IMR-90 (cell line): Measurements from ENCODE around the gene TMEM63A. TPM values are rescaled to one million over a fixed set of nuclear protein-coding genes. Genes with fewer than 3 reads are reported as not detected.

Experiments used
- ATAC-seq: fragments of 200-7000 bp; cut with Tn5 transposase; 2 replicates; pipeline ENCODE4 v1.9.1; 2020; ENCODE audit warnings: low read depth, mild to moderate bottlenecking, moderate library complexity
- BruUV-seq: library from RNA; stranded (reverse); fragments of 400-500 nt; replicated peaks from 2 replicates; lab custom pipeline; 2021; lab: Mats Ljungman, UMichigan
- CTCF ChIA-PET: fragments of 300-600 bp; formaldehyde crosslinking; extraction: SDS; loops from one replicate; lab custom pipeline; 2021; ENCODE audit warnings: antibody characterized with exemption; lab: Yijun Ruan, JAX
- POLR2A ChIA-PET: fragments of 300-600 bp; sonication (Branson Sonifier 250); formaldehyde crosslinking; loops from one replicate; lab custom pipeline; 2022; ENCODE audit warnings: antibody characterized with exemption; ENCODE audit not compliant: unreplicated experiment; lab: Charles Lee
- DNase-seq: peaks from one replicate; pipeline ENCODE4 v3.0.0; 2013
- H2AFZ ChIP-seq: replicated peaks from 2 replicates; pipeline ENCODE3; 2013; ENCODE audit warnings: low read length, mild to moderate bottlenecking; ENCODE audit not compliant: poor library complexity
- H2AK5ac ChIP-seq: 2 replicates; pipeline ENCODE4 v1.6.1; 2013; ENCODE audit warnings: low read depth, low read length, inconsistent platforms
- H2AK9ac ChIP-seq: replicated peaks from 2 replicates; pipeline ENCODE3; 2013; ENCODE audit warnings: mild to moderate bottlenecking, low read depth, low read length, moderate library complexity; ENCODE audit not compliant: poor library complexity
- H2BK120ac ChIP-seq: 2 replicates; pipeline ENCODE4 v1.6.1; 2013; ENCODE audit warnings: low read depth, low read length, inconsistent platforms
- H2BK15ac ChIP-seq: 3 replicates; pipeline ENCODE4 v1.6.1; 2013; ENCODE audit warnings: low read depth, low read length, inconsistent platforms
- H2BK20ac ChIP-seq: 2 replicates; pipeline ENCODE4 v1.6.1; 2013; ENCODE audit warnings: low read depth, mild to moderate bottlenecking, inconsistent platforms, low read length, moderate library complexity
- H2BK5ac ChIP-seq: 2 replicates; pipeline ENCODE4 v1.6.1; 2013; ENCODE audit warnings: mild to moderate bottlenecking, low read depth, low read length, inconsistent platforms; ENCODE audit not compliant: poor library complexity, severe bottlenecking
- H3K14ac ChIP-seq: replicated peaks from 2 replicates; pipeline ENCODE4 v1.6.1; 2013; ENCODE audit warnings: low read depth, low read length, inconsistent platforms
- H3K18ac ChIP-seq: 2 replicates; pipeline ENCODE4 v1.6.1; 2013; ENCODE audit warnings: low read depth, low read length, control low read depth
- H3K23ac ChIP-seq: 2 replicates; pipeline ENCODE4 v1.6.1; 2013; ENCODE audit warnings: low read depth, low read length, inconsistent platforms
- H3K27ac ChIP-seq: 2 replicates; pipeline ENCODE4 v1.5.1; 2013; ENCODE audit warnings: mild to moderate bottlenecking, control low read depth, low read length; ENCODE audit not compliant: insufficient read depth
- H3K27me3 ChIP-seq: 2 replicates; pipeline ENCODE4 v1.6.1; 2013; ENCODE audit warnings: low read length; ENCODE audit not compliant: control insufficient read depth, insufficient read depth
- H3K36me3 ChIP-seq: 2 replicates; pipeline ENCODE4 v1.6.1; 2013; ENCODE audit warnings: low read length, mixed read lengths; ENCODE audit not compliant: control insufficient read depth, insufficient read depth
- H3K4ac ChIP-seq: 2 replicates; pipeline ENCODE4 v1.6.1; 2013; ENCODE audit warnings: low read depth, low read length, inconsistent platforms
- H3K4me1 ChIP-seq: 2 replicates; pipeline ENCODE4 v1.6.1; 2013; ENCODE audit warnings: low read length, mixed read lengths; ENCODE audit not compliant: control insufficient read depth, insufficient read depth
- H3K4me2 ChIP-seq: 2 replicates; pipeline ENCODE4 v1.6.1; 2013; ENCODE audit warnings: low read depth, mild to moderate bottlenecking, control low read depth, low read length, moderate library complexity
- H3K4me3 ChIP-seq: 2 replicates; pipeline ENCODE4 v1.5.1; 2013; ENCODE audit warnings: low read depth, mild to moderate bottlenecking, control low read depth, low read length, moderate library complexity; ENCODE audit not compliant: insufficient read depth
- H3K56ac ChIP-seq: 2 replicates; pipeline ENCODE4 v1.6.1; 2013; ENCODE audit warnings: low read length, inconsistent platforms; ENCODE audit not compliant: insufficient read depth; ENCODE audit errors: extremely low read depth
- H3K79me1 ChIP-seq, 2 experiments: 2 replicates each; pipeline ENCODE4 v1.6.1; 2013; ENCODE audit warnings: low read length in 2 of 2, inconsistent platforms in 1 of 2, low read depth in 1 of 2
- H3K9ac ChIP-seq: 2 replicates; pipeline ENCODE4 v1.6.1; 2013; ENCODE audit warnings: low read depth, low read length, control low read depth
- H3K9me1 ChIP-seq: 2 replicates; pipeline ENCODE4 v1.6.1; 2013; ENCODE audit warnings: low read length, inconsistent platforms; ENCODE audit not compliant: insufficient read depth
- H3K9me3 ChIP-seq: 2 replicates; pipeline ENCODE4 v1.6.1; 2013; ENCODE audit warnings: low read length; ENCODE audit not compliant: control insufficient read depth, insufficient read depth
- H4K20me1 ChIP-seq: 2 replicates; pipeline ENCODE4 v1.6.1; 2013; ENCODE audit warnings: low read length, inconsistent platforms; ENCODE audit not compliant: insufficient read depth
- H4K5ac ChIP-seq: 2 replicates; pipeline ENCODE4 v1.6.1; 2013; ENCODE audit warnings: mild to moderate bottlenecking, low read depth, low read length, control low read depth
- H4K8ac ChIP-seq, 2 experiments: 2 replicates each; pipeline ENCODE4 v1.6.1; 2013; ENCODE audit warnings: low read depth in 2 of 2, low read length in 2 of 2, control low read depth in 1 of 2, inconsistent platforms in 1 of 2
- H4K91ac ChIP-seq: 2 replicates; pipeline ENCODE4 v1.6.1; 2013; ENCODE audit warnings: low read depth, low read length, inconsistent platforms; ENCODE audit not compliant: insufficient read depth
- CEBPB ChIP-seq: IDR thresholded peaks from 2 replicates; pipeline ENCODE4 v1.6.1; 2012; ENCODE audit warnings: low read depth, low read length, improper control_type of control experiment
- CHD1 ChIP-seq: IDR thresholded peaks from 2 replicates; pipeline ENCODE4 v1.6.1; 2012; ENCODE audit warnings: low read depth, low read length, improper control_type of control experiment
- FOS ChIP-seq: fragments of 150-350 bp; IDR thresholded peaks from 2 replicates; pipeline ENCODE4 v1.6.1; 2016; ENCODE audit warnings: low read depth, low read length
- NFE2L2 ChIP-seq: fragments of 150-350 bp; IDR thresholded peaks from 2 replicates; pipeline ENCODE4 v1.6.1; 2016; ENCODE audit warnings: low read depth, mild to moderate bottlenecking, low read length
- WGBS, 2 experiments: methylation state at CpG; one replicate each; pipeline versions ENCODE4 v1.1.5 to v1.1.7; 2013; ENCODE audit warnings: missing lambda C conversion rate in 2 of 2; ENCODE audit not compliant: insufficient read length in 1 of 2; ENCODE audit errors: extremely low coverage in 2 of 2; 5-methylcytosine and 5-hydroxymethylcytosine counted together
- dilution Hi-C: fragments of 300-500 bp; cut with HindIII; formaldehyde crosslinking; loops from one replicate; pipeline ENCODE4 v1.14.3; 2018; ENCODE audit warnings: low sequenced_read_pairs; ENCODE audit not compliant: unreplicated experiment
- in situ Hi-C: fragments of 300-500 bp; cut with MboI; formaldehyde crosslinking; loops from 3 replicates; pipeline ENCODE4 v1.14.3; 2019; ENCODE audit warnings: low sequenced_read_pairs, inconsistent platforms, mixed read lengths
- intact Hi-C: fragments of 100-400 bp; cut with micrococcal nuclease; formaldehyde crosslinking; loops from 2 replicates; pipeline ENCODE4 v1.10.0; 2022
- polyA plus RNA-seq, 3 experiments: library from polyadenylated mRNA; depleted of rRNA; stranded (reverse); fragments of >200 nt; gene quantifications; 2 replicates each; pipeline ENCODE4 v1.2.3, GENCODE V29; 2012; ENCODE audit warnings: low replicate concordance in 1 of 3
- total RNA-seq: library from RNA; depleted of rRNA; stranded (reverse); fragments of >200 nt; gene quantifications from 2 replicates; pipeline ENCODE4 v1.2.3, GENCODE V29; 2012
- TF ChIP-seq, protein P1 (sequence below): conservative IDR thresholded peaks from 2 replicates; pipeline ENCODE4 v1.5.1; 2012; ENCODE audit warnings: mild to moderate bottlenecking, low read depth, low read length, improper control_type of control experiment

The TMEM63A gene
- total and polyA plus RNA-seq, 2 of the 4 experiments (the other 2 are of a cell fraction), result 4.7 to 23.3 TPM

DNA sequence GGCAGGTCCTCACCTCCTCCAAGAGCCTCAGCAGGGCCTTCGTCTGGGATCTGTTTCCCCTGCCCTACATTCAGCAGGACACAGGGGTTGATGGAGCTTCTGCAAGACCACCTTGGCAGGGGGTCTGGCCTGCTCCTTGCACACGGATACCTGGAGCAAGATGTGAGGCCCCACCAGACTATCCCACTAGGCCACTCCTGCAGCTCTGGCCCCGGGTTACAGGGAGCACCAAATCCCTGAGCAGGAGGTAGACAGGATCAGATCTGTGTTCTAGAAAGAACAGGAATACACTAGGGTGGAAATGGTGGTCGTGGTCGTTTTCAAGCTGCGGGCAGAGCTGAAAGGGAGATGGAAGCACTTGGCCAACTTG, 38.8 kb downstream of the TMEM63A start:
- no peak overlapping the region for H2BK20ac ChIP-seq
- H3K4me2 ChIP-seq, result no peak overlapping the region
- H3K9ac ChIP-seq, result no peak overlapping the region
- H3K36me3 ChIP-seq, result peaks cover 48% of the 10 kb centered on the region
- H3K9me3 ChIP-seq, result no peaks in the 10 kb centered on the region
- no peak overlapping the region for H3K27ac ChIP-seq
- no TSS peak for BruUV-seq
- no peaks in the 10 kb centered on the region for H3K9me1 ChIP-seq
- 91% methylated on average over 4 of the region's 6 CpGs; no CpG with 5 or more reads in 1 of the 2 experiments for WGBS, 2 experiments
- peaks cover 2% of the 10 kb centered on the region; the same call in 1 of the 2 replicates for H3K4me1 ChIP-seq
- ATAC-seq, result no peak
- H3K56ac ChIP-seq, result no peak overlapping the region
- no peak overlapping the region for H2AK9ac ChIP-seq
- no peak overlapping the region for H3K23ac ChIP-seq
- H3K14ac ChIP-seq, result no peak overlapping the region
- H4K91ac ChIP-seq, result no peak overlapping the region
- no peak overlapping the region for H4K5ac ChIP-seq
- H4K20me1 ChIP-seq, result no peaks in the 10 kb centered on the region
- TF ChIP-seq, protein P1, sequence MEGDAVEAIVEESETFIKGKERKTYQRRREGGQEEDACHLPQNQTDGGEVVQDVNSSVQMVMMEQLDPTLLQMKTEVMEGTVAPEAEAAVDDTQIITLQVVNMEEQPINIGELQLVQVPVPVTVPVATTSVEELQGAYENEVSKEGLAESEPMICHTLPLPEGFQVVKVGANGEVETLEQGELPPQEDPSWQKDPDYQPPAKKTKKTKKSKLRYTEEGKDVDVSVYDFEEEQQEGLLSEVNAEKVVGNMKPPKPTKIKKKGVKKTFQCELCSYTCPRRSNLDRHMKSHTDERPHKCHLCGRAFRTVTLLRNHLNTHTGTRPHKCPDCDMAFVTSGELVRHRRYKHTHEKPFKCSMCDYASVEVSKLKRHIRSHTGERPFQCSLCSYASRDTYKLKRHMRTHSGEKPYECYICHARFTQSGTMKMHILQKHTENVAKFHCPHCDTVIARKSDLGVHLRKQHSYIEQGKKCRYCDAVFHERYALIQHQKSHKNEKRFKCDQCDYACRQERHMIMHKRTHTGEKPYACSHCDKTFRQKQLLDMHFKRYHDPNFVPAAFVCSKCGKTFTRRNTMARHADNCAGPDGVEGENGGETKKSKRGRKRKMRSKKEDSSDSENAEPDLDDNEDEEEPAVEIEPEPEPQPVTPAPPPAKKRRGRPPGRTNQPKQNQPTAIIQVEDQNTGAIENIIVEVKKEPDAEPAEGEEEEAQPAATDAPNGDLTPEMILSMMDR, result no peak
- no peak for TF ChIP-seq FOS
- TF ChIP-seq CHD1, result no peak
- no peak for TF ChIP-seq CEBPB
- no peak for TF ChIP-seq NFE2L2
- no peak overlapping the region for H2BK120ac ChIP-seq
- dilution Hi-C loops, result no loop called here
- no peak for DNase-seq
- no peaks in the 10 kb centered on the region for H3K79me1 ChIP-seq
- H3K4me3 ChIP-seq, result no peak overlapping the region
- H2BK15ac ChIP-seq, result no peak overlapping the region
- no peak overlapping the region for H2AK5ac ChIP-seq
- H3K18ac ChIP-seq, result no peak overlapping the region
- no peak overlapping the region for H2BK5ac ChIP-seq
- ChIA-PET CTCF (no interaction called here), POLR2A (no interaction called here)
- peak overlapping the region; percentile 17 for H2AFZ ChIP-seq
- in situ Hi-C loops, result loop anchor here (10.0 kb wide), 1 partner anchor 369 kb away; no protein-coding TSS in a partner anchor
- no peak overlapping the region for H3K4ac ChIP-seq
- H3K27me3 ChIP-seq, result no peaks in the 10 kb centered on the region
- no peak overlapping the region for H4K8ac ChIP-seq
- intact Hi-C loops, result loop anchor here (10.0 kb wide), 1 partner anchor 131 kb away; no protein-coding TSS in a partner anchor
